SK-N-SH treated with all-trans-retinoic acid at 6 μM for 48 hours (cell line): Measurements from ENCODE around the gene PMS1.

ENCODE experiments used
- ARNTL ChIP-seq: fragments of 450-650 bp; formaldehyde crosslinking; IDR thresholded peaks from 2 replicates; pipeline ENCODE4 v1.5.0; 2020; ENCODE audit warnings: low read depth, mild to moderate bottlenecking, moderate library complexity, borderline replicate concordance
- BACH2 ChIP-seq: fragments of 250-450 bp; sonication (Bioruptor Pico); IDR thresholded peaks from 2 replicates; pipeline ENCODE4 v1.9.0; 2021; ENCODE audit warnings: mild to moderate bottlenecking, borderline replicate concordance
- CSDC2 ChIP-seq: fragments of 250-450 bp; sonication (Bioruptor Pico); IDR thresholded peaks from 2 replicates; pipeline ENCODE4 v1.5.0; 2020; ENCODE audit warnings: mild to moderate bottlenecking, moderate library complexity
- ISL1 ChIP-seq: fragments of 250-450 bp; sonication (Bioruptor Pico); IDR thresholded peaks from 2 replicates; pipeline ENCODE4 v2.1.2; 2022; ENCODE audit warnings: mild to moderate bottlenecking, moderate library complexity
- OSR1 ChIP-seq: fragments of 250-450 bp; sonication (Bioruptor Pico); IDR thresholded peaks from 2 replicates; pipeline ENCODE4 v1.8.0; 2022; ENCODE audit warnings: moderate library complexity, mild to moderate bottlenecking, inconsistent platforms
- PPARA ChIP-seq: fragments of 250-450 bp; sonication (Bioruptor Pico); IDR thresholded peaks from 2 replicates; pipeline ENCODE4 v1.5.0; 2020; ENCODE audit warnings: mild to moderate bottlenecking, borderline replicate concordance
- RARB ChIP-seq: fragments of 250-450 bp; sonication (Bioruptor Pico); IDR thresholded peaks from 2 replicates; pipeline ENCODE4 v1.8.0; 2021; ENCODE audit warnings: mild to moderate bottlenecking, moderate library complexity
- ZFP3 ChIP-seq: fragments of 250-450 bp; sonication (Bioruptor Pico); IDR thresholded peaks from 2 replicates; pipeline ENCODE4 v1.5.0; 2020; ENCODE audit warnings: mild to moderate bottlenecking, moderate library complexity
- ZFP30 ChIP-seq: fragments of 450-650 bp; formaldehyde crosslinking; IDR thresholded peaks from 2 replicates; pipeline ENCODE4 v1.5.0; 2022; ENCODE audit warnings: mild to moderate bottlenecking, moderate library complexity
- ZNF8 ChIP-seq: fragments of 450-650 bp; formaldehyde crosslinking; IDR thresholded peaks from 2 replicates; pipeline ENCODE4 v1.5.0; 2020; ENCODE audit warnings: mild to moderate bottlenecking, moderate library complexity
- TF ChIP-seq, protein P1 (sequence below): fragments of 250-450 bp; sonication (Bioruptor Pico); IDR thresholded peaks from 2 replicates; pipeline ENCODE4 v1.5.1; 2021; ENCODE audit warnings: mild to moderate bottlenecking, moderate library complexity
- TF ChIP-seq, protein P2 (sequence below): fragments of 250-450 bp; sonication (Bioruptor Pico); IDR thresholded peaks from 2 replicates; pipeline ENCODE4 v1.8.0; 2020; ENCODE audit warnings: mild to moderate bottlenecking, moderate library complexity, borderline replicate concordance
- TF ChIP-seq, protein P3 (sequence below): fragments of 250-450 bp; sonication (Bioruptor Pico); IDR thresholded peaks from 2 replicates; pipeline ENCODE4 v1.8.0; 2021; ENCODE audit warnings: low read depth, mild to moderate bottlenecking, moderate library complexity, borderline replicate concordance
- TF ChIP-seq, protein P4 (sequence below): fragments of 250-450 bp; sonication (Bioruptor Pico); IDR thresholded peaks from 2 replicates; pipeline ENCODE4 v1.5.0; 2020; ENCODE audit warnings: mild to moderate bottlenecking, moderate library complexity

DNA sequence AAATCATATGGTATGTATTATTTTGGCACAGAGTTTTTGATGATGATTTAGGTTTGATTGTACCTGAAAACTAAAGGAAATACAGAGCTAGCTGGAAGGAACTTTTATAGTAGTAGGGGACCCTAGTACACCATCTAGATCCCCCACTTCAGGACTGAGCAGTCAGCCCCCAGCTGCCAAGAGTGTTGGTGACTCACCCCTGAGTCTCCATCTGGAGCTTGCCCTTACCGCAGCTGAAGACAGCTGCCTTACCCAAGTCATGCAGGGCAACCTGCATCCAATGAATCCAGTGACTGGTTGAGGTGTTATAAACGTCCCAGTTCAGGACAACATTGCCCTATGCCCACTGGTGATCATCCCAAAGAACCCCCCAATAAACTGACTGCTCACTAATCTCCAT is 15.3 kb downstream of the PMS1 start:
- no peak for TF ChIP-seq ARNTL (CRISPR knock-in tag)
- TF ChIP-seq, protein P1, sequence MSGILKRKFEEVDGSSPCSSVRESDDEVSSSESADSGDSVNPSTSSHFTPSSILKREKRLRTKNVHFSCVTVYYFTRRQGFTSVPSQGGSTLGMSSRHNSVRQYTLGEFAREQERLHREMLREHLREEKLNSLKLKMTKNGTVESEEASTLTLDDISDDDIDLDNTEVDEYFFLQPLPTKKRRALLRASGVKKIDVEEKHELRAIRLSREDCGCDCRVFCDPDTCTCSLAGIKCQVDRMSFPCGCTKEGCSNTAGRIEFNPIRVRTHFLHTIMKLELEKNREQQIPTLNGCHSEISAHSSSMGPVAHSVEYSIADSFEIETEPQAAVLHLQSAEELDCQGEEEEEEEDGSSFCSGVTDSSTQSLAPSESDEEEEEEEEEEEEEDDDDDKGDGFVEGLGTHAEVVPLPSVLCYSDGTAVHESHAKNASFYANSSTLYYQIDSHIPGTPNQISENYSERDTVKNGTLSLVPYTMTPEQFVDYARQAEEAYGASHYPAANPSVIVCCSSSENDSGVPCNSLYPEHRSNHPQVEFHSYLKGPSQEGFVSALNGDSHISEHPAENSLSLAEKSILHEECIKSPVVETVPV (CRISPR knock-in tag): no peak
- TF ChIP-seq, protein P2, sequence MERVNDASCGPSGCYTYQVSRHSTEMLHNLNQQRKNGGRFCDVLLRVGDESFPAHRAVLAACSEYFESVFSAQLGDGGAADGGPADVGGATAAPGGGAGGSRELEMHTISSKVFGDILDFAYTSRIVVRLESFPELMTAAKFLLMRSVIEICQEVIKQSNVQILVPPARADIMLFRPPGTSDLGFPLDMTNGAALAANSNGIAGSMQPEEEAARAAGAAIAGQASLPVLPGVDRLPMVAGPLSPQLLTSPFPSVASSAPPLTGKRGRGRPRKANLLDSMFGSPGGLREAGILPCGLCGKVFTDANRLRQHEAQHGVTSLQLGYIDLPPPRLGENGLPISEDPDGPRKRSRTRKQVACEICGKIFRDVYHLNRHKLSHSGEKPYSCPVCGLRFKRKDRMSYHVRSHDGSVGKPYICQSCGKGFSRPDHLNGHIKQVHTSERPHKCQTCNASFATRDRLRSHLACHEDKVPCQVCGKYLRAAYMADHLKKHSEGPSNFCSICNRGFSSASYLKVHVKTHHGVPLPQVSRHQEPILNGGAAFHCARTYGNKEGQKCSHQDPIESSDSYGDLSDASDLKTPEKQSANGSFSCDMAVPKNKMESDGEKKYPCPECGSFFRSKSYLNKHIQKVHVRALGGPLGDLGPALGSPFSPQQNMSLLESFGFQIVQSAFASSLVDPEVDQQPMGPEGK (CRISPR knock-in tag): no peak
- no peak for TF ChIP-seq ZFP30 (CRISPR knock-in tag)
- no peak for TF ChIP-seq CSDC2 (CRISPR knock-in tag)
- TF ChIP-seq, protein P3, sequence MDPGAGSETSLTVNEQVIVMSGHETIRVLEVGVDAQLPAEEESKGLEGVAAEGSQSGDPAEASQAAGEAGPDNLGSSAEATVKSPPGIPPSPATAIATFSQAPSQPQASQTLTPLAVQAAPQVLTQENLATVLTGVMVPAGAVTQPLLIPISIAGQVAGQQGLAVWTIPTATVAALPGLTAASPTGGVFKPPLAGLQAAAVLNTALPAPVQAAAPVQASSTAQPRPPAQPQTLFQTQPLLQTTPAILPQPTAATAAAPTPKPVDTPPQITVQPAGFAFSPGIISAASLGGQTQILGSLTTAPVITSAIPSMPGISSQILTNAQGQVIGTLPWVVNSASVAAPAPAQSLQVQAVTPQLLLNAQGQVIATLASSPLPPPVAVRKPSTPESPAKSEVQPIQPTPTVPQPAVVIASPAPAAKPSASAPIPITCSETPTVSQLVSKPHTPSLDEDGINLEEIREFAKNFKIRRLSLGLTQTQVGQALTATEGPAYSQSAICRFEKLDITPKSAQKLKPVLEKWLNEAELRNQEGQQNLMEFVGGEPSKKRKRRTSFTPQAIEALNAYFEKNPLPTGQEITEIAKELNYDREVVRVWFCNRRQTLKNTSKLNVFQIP: no peak
- no peak for TF ChIP-seq OSR1 (CRISPR knock-in tag)
- TF ChIP-seq RARB (CRISPR knock-in tag): no peak
- TF ChIP-seq, protein P4, sequence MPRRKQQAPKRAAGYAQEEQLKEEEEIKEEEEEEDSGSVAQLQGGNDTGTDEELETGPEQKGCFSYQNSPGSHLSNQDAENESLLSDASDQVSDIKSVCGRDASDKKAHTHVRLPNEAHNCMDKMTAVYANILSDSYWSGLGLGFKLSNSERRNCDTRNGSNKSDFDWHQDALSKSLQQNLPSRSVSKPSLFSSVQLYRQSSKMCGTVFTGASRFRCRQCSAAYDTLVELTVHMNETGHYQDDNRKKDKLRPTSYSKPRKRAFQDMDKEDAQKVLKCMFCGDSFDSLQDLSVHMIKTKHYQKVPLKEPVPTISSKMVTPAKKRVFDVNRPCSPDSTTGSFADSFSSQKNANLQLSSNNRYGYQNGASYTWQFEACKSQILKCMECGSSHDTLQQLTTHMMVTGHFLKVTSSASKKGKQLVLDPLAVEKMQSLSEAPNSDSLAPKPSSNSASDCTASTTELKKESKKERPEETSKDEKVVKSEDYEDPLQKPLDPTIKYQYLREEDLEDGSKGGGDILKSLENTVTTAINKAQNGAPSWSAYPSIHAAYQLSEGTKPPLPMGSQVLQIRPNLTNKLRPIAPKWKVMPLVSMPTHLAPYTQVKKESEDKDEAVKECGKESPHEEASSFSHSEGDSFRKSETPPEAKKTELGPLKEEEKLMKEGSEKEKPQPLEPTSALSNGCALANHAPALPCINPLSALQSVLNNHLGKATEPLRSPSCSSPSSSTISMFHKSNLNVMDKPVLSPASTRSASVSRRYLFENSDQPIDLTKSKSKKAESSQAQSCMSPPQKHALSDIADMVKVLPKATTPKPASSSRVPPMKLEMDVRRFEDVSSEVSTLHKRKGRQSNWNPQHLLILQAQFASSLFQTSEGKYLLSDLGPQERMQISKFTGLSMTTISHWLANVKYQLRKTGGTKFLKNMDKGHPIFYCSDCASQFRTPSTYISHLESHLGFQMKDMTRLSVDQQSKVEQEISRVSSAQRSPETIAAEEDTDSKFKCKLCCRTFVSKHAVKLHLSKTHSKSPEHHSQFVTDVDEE (CRISPR knock-in tag): no peak
- no peak for TF ChIP-seq ZNF8 (CRISPR knock-in tag)
- no peak for TF ChIP-seq PPARA (CRISPR knock-in tag)
- TF ChIP-seq ZFP3 (CRISPR knock-in tag): no peak
- no peak for TF ChIP-seq ISL1 (CRISPR knock-in tag)
- no peak for TF ChIP-seq BACH2
